Lower leg skin (tissue), 4 donors: ENCODE results near the gene HAUS7. TPM values are rescaled to one million over a fixed set of nuclear protein-coding genes. Genes with fewer than 3 reads are reported as not detected.

Source experiments
- DNase-seq, 2 donors: peaks; one replicate each; pipeline ENCODE4 v3.0.0-alpha.2; 2019; ENCODE audit warnings: low spot score in 2 of 2
- H3K4me3 ChIP-seq: fragments of 200-600 bp; sonication (generic); 2 replicates; pipeline ENCODE4 v1.5.1; 2017; ENCODE audit warnings: mild to moderate bottlenecking, low read depth; ENCODE audit not compliant: poor library complexity, severe bottlenecking
- POLR2A ChIP-seq, 2 donors: fragments of 450-650 bp; IDR thresholded peaks; one replicate each; pipeline ENCODE4 v1.6.1; 2016 to 2017; ENCODE audit warnings: antibody characterized with exemption in 2 of 2, mild to moderate bottlenecking in 1 of 2, moderate library complexity in 1 of 2
- WGBS, 2 donors: methylation state at CpG; one replicate each; pipeline ENCODE4 v1.1.5; 2018; 5-methylcytosine and 5-hydroxymethylcytosine counted together
- intact Hi-C: fragments of 100-400 bp; cut with DNase I; formaldehyde crosslinking; loops from one replicate; pipeline ENCODE4 v1.15.0; 2023; ENCODE audit warnings: low total_unique reads
- total RNA-seq, 4 donors: library from RNA; depleted of rRNA; stranded (reverse); fragments of >200 nt; gene quantifications; one replicate each; pipeline ENCODE4 v1.1.0, GENCODE V29; 2016
- TF ChIP-seq, protein P1 (sequence below), 3 donors: fragments of 450-650 bp; IDR thresholded peaks; one replicate each; pipeline ENCODE4 v1.5.1; 2016; ENCODE audit warnings: antibody characterized with exemption in 3 of 3, mild to moderate bottlenecking in 3 of 3, moderate library complexity in 2 of 3

Gene HAUS7
- total RNA-seq, 4 donors from 2014 or later = 2.7 to 24.2 (median 13.6) TPM

DNA sequence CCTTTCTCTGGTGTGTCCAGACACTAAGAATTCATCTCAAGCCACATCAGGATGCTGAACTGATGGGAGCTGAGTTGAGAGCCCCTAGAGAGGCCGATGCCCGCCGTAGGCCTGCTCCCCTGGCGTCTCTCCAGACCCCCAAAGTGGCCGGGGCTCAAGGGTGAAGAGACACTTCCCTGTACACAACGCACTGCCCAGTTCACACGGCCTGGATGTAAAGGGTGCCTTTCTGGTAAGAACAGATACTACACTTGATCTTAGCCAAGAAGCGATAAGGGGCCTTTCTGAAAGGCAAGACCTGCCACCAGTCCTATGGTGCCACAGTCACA, 19.5 kb downstream of the HAUS7 start:
- H3K4me3 ChIP-seq = no peak overlapping the region
- intact Hi-C loops = no loop called here
- no peak for TF ChIP-seq POLR2A (IDR thresholded peaks at IDR 0.05)
- TF ChIP-seq, protein P1, sequence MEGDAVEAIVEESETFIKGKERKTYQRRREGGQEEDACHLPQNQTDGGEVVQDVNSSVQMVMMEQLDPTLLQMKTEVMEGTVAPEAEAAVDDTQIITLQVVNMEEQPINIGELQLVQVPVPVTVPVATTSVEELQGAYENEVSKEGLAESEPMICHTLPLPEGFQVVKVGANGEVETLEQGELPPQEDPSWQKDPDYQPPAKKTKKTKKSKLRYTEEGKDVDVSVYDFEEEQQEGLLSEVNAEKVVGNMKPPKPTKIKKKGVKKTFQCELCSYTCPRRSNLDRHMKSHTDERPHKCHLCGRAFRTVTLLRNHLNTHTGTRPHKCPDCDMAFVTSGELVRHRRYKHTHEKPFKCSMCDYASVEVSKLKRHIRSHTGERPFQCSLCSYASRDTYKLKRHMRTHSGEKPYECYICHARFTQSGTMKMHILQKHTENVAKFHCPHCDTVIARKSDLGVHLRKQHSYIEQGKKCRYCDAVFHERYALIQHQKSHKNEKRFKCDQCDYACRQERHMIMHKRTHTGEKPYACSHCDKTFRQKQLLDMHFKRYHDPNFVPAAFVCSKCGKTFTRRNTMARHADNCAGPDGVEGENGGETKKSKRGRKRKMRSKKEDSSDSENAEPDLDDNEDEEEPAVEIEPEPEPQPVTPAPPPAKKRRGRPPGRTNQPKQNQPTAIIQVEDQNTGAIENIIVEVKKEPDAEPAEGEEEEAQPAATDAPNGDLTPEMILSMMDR (IDR thresholded peaks at IDR 0.05) = no peak
- 87 to 96% methylated on average over 8 of the region's 8 CpGs for WGBS, 2 donors
- DNase-seq = no peak

DNA sequence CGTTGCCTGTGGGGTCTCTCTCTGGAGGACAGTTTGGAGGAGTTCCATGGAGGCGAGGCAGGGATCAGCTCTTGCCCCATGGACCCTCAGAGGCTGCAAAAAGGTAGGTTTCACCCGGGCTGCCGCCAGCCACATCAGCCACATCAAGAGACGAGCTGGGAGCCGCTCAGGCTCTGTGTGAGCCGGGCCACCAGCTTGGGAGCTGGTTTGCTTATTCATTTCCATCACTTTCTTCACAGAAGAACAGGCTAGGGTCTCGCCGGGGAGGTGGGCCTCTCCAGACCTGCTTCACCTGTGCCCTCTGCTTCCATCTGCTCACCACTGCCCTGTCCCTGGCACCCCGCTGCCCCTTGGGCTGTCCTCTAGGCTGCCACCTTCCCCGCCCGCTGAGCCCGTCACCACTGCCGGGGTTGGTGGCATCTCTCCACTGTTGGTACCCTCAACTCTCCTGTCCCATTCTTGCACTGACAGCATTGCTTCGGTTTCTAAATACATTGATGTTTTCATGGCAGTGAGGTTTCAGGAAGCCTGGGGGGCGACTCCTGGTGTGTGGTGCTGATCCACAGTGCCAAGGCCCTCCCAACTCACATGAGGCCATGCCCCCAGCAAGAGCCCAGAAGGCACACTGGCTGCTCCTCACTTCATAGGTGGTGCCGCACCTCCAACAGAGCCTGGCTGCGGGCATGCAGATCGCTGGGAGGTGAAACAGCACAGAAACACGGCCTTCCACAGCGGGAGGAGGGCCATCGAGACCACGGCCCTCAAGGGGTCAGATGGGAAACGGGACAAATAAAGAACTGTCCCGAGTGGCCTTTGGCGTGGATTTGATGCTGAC, 20.0 kb downstream of the HAUS7 start:
- no peak overlapping the region for H3K4me3 ChIP-seq
- WGBS, 2 donors = 92 to 98% methylated on average over 10 to 26 of the region's 26 CpGs
- no peak for DNase-seq
- TF ChIP-seq, protein P1 (IDR thresholded peaks at IDR 0.05) = no peak
- no peak for TF ChIP-seq POLR2A (IDR thresholded peaks at IDR 0.05)
- intact Hi-C loops = no loop called here

DNA sequence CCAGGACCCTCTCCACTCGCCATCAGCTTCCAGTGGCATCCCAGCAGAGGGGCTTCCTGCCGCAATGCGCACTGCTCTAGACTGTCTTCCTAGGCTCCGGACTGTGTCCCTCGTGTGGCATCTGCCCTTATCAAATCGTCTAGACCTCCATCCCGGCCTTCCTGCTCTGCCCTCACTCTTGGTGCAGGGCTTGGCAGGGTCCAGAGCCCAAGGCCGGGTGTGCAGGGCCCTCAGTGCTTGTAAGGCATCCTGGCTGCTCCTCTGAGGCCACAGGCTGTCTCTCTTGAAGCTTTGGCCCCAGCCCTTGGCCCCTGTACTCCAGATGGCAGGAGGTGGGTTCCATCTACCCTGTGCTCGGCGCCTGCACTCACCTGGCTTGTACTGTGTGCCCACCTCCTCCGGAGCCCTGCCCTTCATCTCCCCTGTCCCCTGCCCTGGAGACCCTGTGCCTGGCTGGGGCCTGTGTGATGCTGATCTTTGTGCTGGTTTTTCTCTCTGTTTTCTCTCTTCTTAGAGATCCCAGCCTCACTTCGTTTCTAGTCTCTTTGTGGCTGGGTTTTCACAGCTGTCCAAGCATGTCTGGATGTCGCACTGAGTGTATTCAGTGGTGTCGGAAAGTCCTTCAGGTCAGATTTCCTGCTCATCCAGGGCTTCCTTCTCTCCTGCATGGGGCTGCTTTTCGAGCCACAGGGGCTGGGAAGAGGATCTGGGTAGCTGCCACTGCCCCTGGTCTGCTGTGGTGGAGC, 20.8 kb downstream of the HAUS7 start:
- WGBS, 2 donors = 81 to 95% methylated on average over 15 of the region's 15 CpGs
- no peak for DNase-seq
- intact Hi-C loops = no loop called here
- no peak for TF ChIP-seq POLR2A (IDR thresholded peaks at IDR 0.05)
- TF ChIP-seq, protein P1 (IDR thresholded peaks at IDR 0.05) = no peak
- H3K4me3 ChIP-seq = no peak overlapping the region

DNA sequence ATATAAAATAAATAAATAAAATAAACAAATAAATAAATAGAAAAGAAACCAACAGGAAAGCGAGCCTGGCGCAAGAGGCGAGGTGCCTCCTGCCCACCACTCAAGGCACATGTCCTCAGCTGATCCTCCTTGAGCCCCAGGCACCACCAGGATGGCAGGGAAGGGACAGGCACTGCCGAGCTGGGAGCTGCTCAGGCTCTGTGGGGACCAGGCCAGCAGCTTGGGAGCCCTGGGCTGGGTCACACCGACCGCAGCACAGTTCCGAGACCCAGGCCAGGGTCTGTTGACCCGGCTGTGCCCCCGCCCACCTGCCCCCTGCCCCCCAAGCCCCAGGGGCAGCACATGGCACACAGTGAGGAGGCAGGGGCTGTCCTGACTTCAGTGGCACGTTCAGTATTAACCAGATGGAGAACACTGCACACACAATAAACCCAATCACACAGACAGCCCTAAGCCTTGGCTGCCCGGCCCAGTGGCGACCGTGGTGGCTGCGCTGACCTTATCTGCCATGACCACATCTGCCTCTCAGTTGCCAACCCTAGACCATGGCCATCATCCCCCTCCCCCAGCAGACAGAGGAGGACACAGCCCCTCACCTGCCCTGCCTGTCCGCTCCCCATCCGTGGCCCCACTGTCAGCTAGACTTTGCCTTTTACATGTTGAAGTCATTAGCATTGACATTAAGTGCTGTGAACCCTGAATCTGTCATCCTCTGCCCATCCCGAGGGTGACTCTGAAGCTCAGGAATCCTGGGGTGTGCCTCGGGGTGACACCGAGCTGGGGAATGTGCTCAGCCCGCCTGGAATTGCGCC, 21.6 kb downstream of the HAUS7 start:
- DNase-seq = no peak
- intact Hi-C loops = no loop called here
- TF ChIP-seq, protein P1 (IDR thresholded peaks at IDR 0.05) = no peak
- TF ChIP-seq POLR2A (IDR thresholded peaks at IDR 0.05) = no peak
- 90 to 92% methylated on average over 11 to 15 of the region's 21 CpGs for WGBS, 2 donors
- no peak overlapping the region for H3K4me3 ChIP-seq

DNA sequence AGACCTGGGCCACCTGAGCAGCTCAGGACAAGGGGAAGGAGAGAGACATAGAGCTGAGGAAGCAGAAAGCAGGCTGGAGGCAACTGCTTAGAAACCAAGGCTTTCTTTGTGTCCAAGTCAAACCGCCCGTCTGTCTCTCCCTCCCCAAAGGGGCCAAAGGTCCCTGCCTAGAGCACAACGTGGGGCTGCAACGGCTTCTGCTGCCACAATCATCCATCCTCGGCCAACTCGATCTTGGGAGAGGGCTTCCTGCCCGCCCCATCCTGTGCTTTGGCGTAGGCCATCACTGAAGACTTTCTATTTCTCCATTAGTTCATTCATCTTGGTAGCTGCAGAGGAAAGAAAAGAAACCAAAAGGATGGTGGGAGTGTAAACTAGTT, 22.8 kb downstream of the HAUS7 start:
- TF ChIP-seq POLR2A (IDR thresholded peaks at IDR 0.05) = no peak
- TF ChIP-seq, protein P1 (IDR thresholded peaks at IDR 0.05) = no peak
- intact Hi-C loops = no loop called here
- DNase-seq = no peak
- WGBS, 2 donors = 84 to 90% methylated on average over 8 of the region's 8 CpGs
- H3K4me3 ChIP-seq = no peak overlapping the region
